A204.1 (cell line): ENCODE measurements around the gene TRIM56.

ENCODE experiments used
- FAIRE-seq: peaks from 2 replicates; lab custom pipeline; 2012; peaks lifted over from hg19 to GRCh38; lab: Jason Lieb, UNC

Gene TRIM56

DNA sequence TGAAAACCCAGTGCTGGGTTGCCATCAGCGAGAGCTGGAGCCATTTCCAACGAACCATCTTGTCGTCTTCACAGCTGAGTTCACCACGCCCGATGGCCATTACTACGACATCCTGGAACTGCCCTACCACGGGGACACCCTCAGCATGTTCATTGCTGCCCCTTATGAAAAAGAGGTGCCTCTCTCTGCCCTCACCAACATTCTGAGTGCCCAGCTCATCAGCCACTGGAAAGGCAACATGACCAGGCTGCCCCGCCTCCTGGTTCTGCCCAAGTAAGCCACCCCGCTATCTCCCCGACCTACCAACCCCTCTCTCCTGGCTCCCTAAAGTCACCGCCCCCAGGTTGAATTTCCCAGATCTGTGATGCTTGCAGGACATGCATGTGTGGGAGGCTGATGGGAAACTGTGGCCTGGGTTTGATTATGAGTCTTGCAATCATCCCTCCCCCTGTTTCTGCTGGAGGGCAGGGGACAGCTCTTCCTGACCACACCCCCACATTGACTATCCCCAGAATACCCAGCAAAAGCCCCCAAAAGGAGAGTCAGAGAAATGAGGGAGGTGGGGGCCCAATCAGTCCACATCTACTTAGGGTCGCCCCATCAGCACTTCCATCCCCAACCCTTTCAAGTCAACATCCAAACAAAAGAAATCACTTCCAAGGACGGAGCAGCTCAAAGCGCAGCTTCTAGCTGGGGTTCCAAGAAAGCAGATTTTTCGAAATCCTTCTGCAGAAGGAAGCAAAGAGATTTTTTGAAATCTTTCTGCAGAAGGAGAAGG lies 48.5 kb downstream of the TRIM56 start:
- no peak for FAIRE-seq

DNA sequence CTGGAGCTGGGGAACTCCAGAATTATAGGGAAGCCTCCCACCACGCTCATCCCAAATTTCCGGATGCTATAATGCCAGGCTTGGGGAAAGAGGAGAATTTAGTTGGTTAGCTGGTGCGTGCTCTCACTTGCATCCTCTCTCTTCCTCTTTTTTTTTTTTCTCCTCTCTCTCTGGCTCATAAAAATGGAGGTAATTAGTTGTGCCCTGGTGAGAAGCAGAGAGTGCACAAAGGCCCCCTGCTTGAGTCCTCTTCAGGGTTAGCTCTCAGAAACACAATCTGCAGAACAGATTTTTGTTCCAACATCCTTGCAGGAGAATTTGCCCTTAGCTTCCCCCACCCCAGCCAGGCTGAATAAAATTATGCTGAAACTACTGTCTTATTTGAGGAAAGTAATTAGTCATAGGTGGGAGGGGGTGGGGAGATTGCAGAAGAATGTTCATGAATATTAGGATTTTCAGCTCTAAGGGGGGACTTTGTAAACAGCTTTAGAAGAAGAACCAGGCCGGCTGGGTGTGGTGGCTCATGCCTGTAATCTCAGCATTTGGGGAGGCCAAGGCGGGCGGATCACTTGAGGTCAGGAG lies 49.2 kb downstream of the TRIM56 start:
- no peak for FAIRE-seq

DNA sequence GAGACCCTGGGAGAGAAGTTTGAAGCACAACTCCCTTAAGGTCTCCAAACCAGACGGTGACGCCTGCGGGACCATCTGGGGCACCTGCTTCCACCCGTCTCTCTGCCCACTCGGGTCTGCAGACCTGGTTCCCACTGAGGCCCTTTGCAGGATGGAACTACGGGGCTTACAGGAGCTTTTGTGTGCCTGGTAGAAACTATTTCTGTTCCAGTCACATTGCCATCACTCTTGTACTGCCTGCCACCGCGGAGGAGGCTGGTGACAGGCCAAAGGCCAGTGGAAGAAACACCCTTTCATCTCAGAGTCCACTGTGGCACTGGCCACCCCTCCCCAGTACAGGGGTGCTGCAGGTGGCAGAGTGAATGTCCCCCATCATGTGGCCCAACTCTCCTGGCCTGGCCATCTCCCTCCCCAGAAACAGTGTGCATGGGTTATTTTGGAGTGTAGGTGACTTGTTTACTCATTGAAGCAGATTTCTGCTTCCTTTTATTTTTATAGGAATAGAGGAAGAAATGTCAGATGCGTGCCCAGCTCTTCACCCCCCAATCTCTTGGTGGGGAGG lies 52.5 kb downstream of the TRIM56 start:
- FAIRE-seq = no peak

DNA sequence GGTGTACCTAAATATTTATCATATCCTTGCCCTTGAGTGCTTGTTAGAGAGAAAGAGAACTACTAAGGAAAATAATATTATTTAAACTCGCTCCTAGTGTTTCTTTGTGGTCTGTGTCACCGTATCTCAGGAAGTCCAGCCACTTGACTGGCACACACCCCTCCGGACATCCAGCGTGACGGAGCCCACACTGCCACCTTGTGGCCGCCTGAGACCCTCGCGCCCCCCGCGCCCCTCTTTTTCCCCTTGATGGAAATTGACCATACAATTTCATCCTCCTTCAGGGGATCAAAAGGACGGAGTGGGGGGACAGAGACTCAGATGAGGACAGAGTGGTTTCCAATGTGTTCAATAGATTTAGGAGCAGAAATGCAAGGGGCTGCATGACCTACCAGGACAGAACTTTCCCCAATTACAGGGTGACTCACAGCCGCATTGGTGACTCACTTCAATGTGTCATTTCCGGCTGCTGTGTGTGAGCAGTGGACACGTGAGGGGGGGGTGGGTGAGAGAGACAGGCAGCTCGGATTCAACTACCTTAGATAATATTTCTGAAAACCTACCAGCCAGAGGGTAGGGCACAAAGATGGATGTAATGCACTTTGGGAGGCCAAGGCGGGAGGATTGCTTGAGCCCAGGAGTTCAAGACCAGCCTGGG lies 53.1 kb downstream of the TRIM56 start:
- FAIRE-seq = peak; percentile 41

DNA sequence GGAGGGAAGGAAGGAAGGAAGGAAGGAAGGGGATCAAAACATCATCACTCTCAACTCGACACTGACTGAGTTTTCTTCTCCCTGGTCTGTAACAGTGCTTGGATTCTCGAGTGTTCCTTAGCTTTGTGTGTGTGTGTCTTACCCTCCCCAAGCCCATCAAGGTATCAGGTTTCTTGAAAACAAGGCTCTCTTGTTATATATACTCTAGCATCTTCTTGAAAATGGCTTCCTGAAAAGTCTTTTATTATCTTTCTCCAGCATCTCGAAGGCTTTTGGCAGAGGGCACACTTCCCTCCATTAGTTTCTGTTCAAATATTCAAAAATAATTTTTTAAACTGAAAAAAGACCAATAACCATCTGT lies 55.0 kb downstream of the TRIM56 start:
- FAIRE-seq = no peak

DNA sequence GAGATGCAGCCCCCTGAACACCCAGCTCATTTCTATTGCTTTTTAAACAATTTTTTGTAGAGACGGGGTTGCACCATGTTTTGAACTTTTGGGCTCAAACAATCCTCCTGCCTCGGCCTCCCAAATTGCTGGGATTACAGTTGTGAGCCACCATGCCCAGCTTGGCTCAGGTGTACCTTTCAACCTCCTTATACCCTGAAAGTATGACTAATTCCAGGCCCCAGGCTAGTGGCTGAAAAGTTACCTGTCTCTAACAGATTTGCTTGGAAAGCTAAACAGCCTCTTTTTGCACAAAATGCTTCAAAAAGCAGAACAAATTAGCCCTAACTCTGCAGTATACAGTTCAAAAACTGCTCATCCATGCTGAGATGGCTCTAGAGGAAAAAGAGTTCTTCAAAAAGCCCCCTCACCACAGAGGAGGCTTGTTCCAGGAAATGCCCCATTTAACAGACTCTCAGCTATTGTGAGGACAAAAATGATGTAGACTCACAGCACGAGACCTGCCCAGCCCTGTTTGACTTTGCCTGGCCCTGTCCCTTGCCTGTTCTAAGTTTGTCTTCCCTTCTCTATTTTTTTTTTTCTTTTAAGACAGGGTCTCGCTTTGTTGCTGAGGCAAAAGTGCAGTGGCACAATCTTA lies 55.6 kb downstream of the TRIM56 start:
- FAIRE-seq = no peak
